ENCODE results near the gene DTNB. TPM values are rescaled to one million over a fixed set of nuclear protein-coding genes. Genes with fewer than 3 reads are reported as not detected.

DTNB gene
- total and polyA plus RNA-seq, 2 donors (not counting 1 experiment from before 2014, with no cell fraction given): 25.7 to 37.3 TPM

- Histone ChIP-seq H3K9me3 (ENCODE audit: control extremely low read depth in 1 of 3, control insufficient read depth in 2 of 3, insufficient read depth in 1 of 3, low read length in 2 of 3) (peaks cover 0 to 12% (median 0%) of the 10 kb centered on the region in 3 donors), H3K4me1 (ENCODE audit: control insufficient read depth in 2 of 2, insufficient read depth in 2 of 2, low read length in 2 of 2) (no peaks in the 10 kb centered on the region), H3K9ac (ENCODE audit: low read length) (no peak overlapping the region), H3K27ac (ENCODE audit: low read length in 2 of 2) (no peak overlapping the region), H3K79me2 (ENCODE audit: control insufficient read depth, insufficient read depth, low read length) (no peaks in the 10 kb centered on the region), H3K4me3 (ENCODE audit: control extremely low read depth in 1 of 5, extremely low read depth in 1 of 5, insufficient read depth in 1 of 5, low read depth in 2 of 5, low read length in 4 of 5) (no peak overlapping the region), H2AFZ (ENCODE audit: insufficient read depth, low read depth, low read length, poor library complexity, severe bottlenecking) (no peak overlapping the region), H3K27me3 (replicated peaks in 1 of 4; ENCODE audit: control extremely low read depth in 1 of 4, control insufficient read depth in 3 of 4, insufficient read depth in 4 of 4, low read length in 3 of 4) (no peaks in the 10 kb centered on the region), H3K4me2 (replicated peaks; ENCODE audit: low read depth, low read length, poor library complexity, severe bottlenecking) (no peak overlapping the region), H4K20me1 (ENCODE audit: control insufficient read depth, insufficient read depth, low read length, poor library complexity, severe bottlenecking) (no peaks in the 10 kb centered on the region), H3K36me3 (replicated peaks in 1 of 2; ENCODE audit: control extremely low read depth in 1 of 2, control insufficient read depth in 1 of 2, extremely low read depth in 1 of 2, insufficient read depth in 2 of 2, low read length in 1 of 2) (no peaks in the 10 kb centered on the region)
- ChIA-PET POLR2A (no interaction called here), CTCF (no interaction called here)
- intact Hi-C loops (cut with micrococcal nuclease): no loop called here
- DNase-seq (no peak), ATAC-seq (ENCODE audit: low read depth) (no peak)
- Mint-ChIP-seq H3K4me3 (no peak overlapping the region), H3K9me3 (ENCODE audit: insufficient read depth) (no peaks in the 10 kb centered on the region), H3K27ac (no peak overlapping the region), H3K27me3 (no peaks in the 10 kb centered on the region), H3K4me1 (no peaks in the 10 kb centered on the region)
- WGBS (ENCODE audit: insufficient coverage): no CpG with 5 or more reads among the region's 2 CpGs
- TF ChIP-seq CTCF (IDR thresholded peaks at IDR 0.05) (no peak), EZH2 (IDR thresholded peaks at IDR 0.05; ENCODE audit: borderline replicate concordance, insufficient read depth, low read depth, low read length, poor library complexity, severe bottlenecking) (no peak)
Observed at GRCh38 chr2:25532521-25532920, 140.9 kb downstream of the DTNB start.

- Histone ChIP-seq H2AFZ (ENCODE audit: insufficient read depth, low read depth, low read length, poor library complexity, severe bottlenecking) (no peak overlapping the region), H3K4me2 (replicated peaks; ENCODE audit: low read depth, low read length, poor library complexity, severe bottlenecking) (no peak overlapping the region), H3K27me3 (replicated peaks in 1 of 4; ENCODE audit: control extremely low read depth in 1 of 4, control insufficient read depth in 3 of 4, insufficient read depth in 4 of 4, low read length in 3 of 4) (no peaks in the 10 kb centered on the region), H3K9me3 (ENCODE audit: control extremely low read depth in 1 of 3, control insufficient read depth in 2 of 3, insufficient read depth in 1 of 3, low read length in 2 of 3) (no peaks in the 10 kb centered on the region), H3K36me3 (replicated peaks in 1 of 2; ENCODE audit: control extremely low read depth in 1 of 2, control insufficient read depth in 1 of 2, extremely low read depth in 1 of 2, insufficient read depth in 2 of 2, low read length in 1 of 2) (no peaks in the 10 kb centered on the region), H3K79me2 (ENCODE audit: control insufficient read depth, insufficient read depth, low read length) (no peaks in the 10 kb centered on the region), H3K27ac (ENCODE audit: low read length in 2 of 2) (no peak overlapping the region), H3K9ac (ENCODE audit: low read length) (no peak overlapping the region), H3K4me3 (ENCODE audit: control extremely low read depth in 1 of 5, extremely low read depth in 1 of 5, insufficient read depth in 1 of 5, low read depth in 2 of 5, low read length in 4 of 5) (no peak overlapping the region), H4K20me1 (ENCODE audit: control insufficient read depth, insufficient read depth, low read length, poor library complexity, severe bottlenecking) (no peaks in the 10 kb centered on the region), H3K4me1 (ENCODE audit: control insufficient read depth in 2 of 2, insufficient read depth in 2 of 2, low read length in 2 of 2) (no peaks in the 10 kb centered on the region)
- TF ChIP-seq EZH2 (IDR thresholded peaks at IDR 0.05; ENCODE audit: borderline replicate concordance, insufficient read depth, low read depth, low read length, poor library complexity, severe bottlenecking) (no peak), CTCF (IDR thresholded peaks at IDR 0.05) (no peak)
- DNase-seq: no peak
- H3K27ac Mint-ChIP-seq: no peak overlapping the region
- no peak for ATAC-seq (ENCODE audit: low read depth)
- H3K4me3 Mint-ChIP-seq: no peak overlapping the region
- CTCF ChIA-PET: interaction anchor here (0.7 to 0.8 kb wide), 2 partner anchors 38 to 220 kb away, joined by 3 read pairs; no protein-coding TSS in a partner anchor
- POLR2A ChIA-PET: no interaction called here
- H3K9me3 Mint-ChIP-seq (ENCODE audit: insufficient read depth): no peaks in the 10 kb centered on the region
- H3K27me3 Mint-ChIP-seq: no peaks in the 10 kb centered on the region
- H3K4me1 Mint-ChIP-seq: no peaks in the 10 kb centered on the region
- WGBS (ENCODE audit: insufficient coverage): 100% methylated on average over 1 of the region's 3 CpGs
- intact Hi-C loops (cut with micrococcal nuclease): loop anchor here (10.0 kb wide), 1 partner anchor 254 kb away; no protein-coding TSS in a partner anchor
Observed at GRCh38 chr2:25529034-25529433, 144.3 kb downstream of the DTNB start.

Data from B cell (primary cell).